GM23338 (cell line): ENCODE results near the gene PLEKHA7.

ENCODE experiments used
- CREB1 ChIP-seq: fragments of 250-450 bp; sonication (Bioruptor Pico); IDR thresholded peaks from 2 replicates; pipeline ENCODE4 v1.5.0; 2020; ENCODE audit warnings: low read depth, mild to moderate bottlenecking, moderate library complexity
- CTCF ChIP-seq, 2 experiments: fragments of 200-600 bp in 1 of 2; sonication (generic) in 1 of 2; conservative IDR thresholded peaks; 2 replicates each; pipeline versions ENCODE4 v1.5.1 to v1.6.1; 2016 to 2017; ENCODE audit warnings: antibody characterized with exemption in 2 of 2, low read depth in 2 of 2, mild to moderate bottlenecking in 2 of 2, moderate library complexity in 1 of 2
- EZH2 ChIP-seq: fragments of 200-600 bp; sonication (generic); IDR thresholded peaks from one replicate; pipeline ENCODE4 v1.8.0; 2017; ENCODE audit warnings: antibody characterized with exemption, mild to moderate bottlenecking, low read depth; ENCODE audit not compliant: unreplicated experiment
- EZH2phosphoT487 ChIP-seq: fragments of 200-600 bp; sonication (generic); IDR thresholded peaks from one replicate; pipeline ENCODE4 v1.8.1; 2018; ENCODE audit warnings: antibody characterized with exemption; ENCODE audit not compliant: unreplicated experiment
- JUNB ChIP-seq: IDR thresholded peaks from one replicate; pipeline ENCODE4 v1.6.1; 2016; ENCODE audit warnings: antibody characterized with exemption; ENCODE audit not compliant: unreplicated experiment
- POLR2AphosphoS5 ChIP-seq: IDR thresholded peaks from 2 replicates; pipeline ENCODE4 v1.6.1; 2016; ENCODE audit warnings: antibody characterized with exemption, low read depth
- STAT1 ChIP-seq: IDR thresholded peaks from one replicate; pipeline ENCODE4 v1.6.1; 2016; ENCODE audit warnings: antibody characterized with exemption; ENCODE audit not compliant: unreplicated experiment
- ZNF114 ChIP-seq: fragments of 250-450 bp; sonication (Bioruptor Pico); IDR thresholded peaks from 2 replicates; pipeline ENCODE4 v1.5.0; 2020; ENCODE audit warnings: mild to moderate bottlenecking, moderate library complexity
- ZNF331 ChIP-seq: fragments of 250-450 bp; sonication (Bioruptor Pico); IDR thresholded peaks from 2 replicates; pipeline ENCODE4 v1.5.0; 2020; ENCODE audit warnings: low read depth, mild to moderate bottlenecking, moderate library complexity
- TF ChIP-seq, protein P1 (sequence below): IDR thresholded peaks from one replicate; pipeline ENCODE4 v1.6.1; 2018; ENCODE audit warnings: antibody characterized with exemption; ENCODE audit not compliant: unreplicated experiment

GRCh38 chr11:17024924-17025323, 10.7 kb upstream of the PLEKHA7 start:
- no peak for TF ChIP-seq CTCF (conservative IDR thresholded peaks at IDR 0.05; ENCODE audit: low read depth in 2 of 2)
- TF ChIP-seq POLR2AphosphoS5: no peak
- no peak for TF ChIP-seq CREB1 (CRISPR knock-in tag)
- no peak for TF ChIP-seq STAT1
- no peak for TF ChIP-seq EZH2
- TF ChIP-seq EZH2phosphoT487: no peak
- no peak for TF ChIP-seq JUNB
- TF ChIP-seq ZNF114 (CRISPR knock-in tag): no peak
- no peak for TF ChIP-seq ZNF331 (CRISPR knock-in tag)
- TF ChIP-seq, protein P1, sequence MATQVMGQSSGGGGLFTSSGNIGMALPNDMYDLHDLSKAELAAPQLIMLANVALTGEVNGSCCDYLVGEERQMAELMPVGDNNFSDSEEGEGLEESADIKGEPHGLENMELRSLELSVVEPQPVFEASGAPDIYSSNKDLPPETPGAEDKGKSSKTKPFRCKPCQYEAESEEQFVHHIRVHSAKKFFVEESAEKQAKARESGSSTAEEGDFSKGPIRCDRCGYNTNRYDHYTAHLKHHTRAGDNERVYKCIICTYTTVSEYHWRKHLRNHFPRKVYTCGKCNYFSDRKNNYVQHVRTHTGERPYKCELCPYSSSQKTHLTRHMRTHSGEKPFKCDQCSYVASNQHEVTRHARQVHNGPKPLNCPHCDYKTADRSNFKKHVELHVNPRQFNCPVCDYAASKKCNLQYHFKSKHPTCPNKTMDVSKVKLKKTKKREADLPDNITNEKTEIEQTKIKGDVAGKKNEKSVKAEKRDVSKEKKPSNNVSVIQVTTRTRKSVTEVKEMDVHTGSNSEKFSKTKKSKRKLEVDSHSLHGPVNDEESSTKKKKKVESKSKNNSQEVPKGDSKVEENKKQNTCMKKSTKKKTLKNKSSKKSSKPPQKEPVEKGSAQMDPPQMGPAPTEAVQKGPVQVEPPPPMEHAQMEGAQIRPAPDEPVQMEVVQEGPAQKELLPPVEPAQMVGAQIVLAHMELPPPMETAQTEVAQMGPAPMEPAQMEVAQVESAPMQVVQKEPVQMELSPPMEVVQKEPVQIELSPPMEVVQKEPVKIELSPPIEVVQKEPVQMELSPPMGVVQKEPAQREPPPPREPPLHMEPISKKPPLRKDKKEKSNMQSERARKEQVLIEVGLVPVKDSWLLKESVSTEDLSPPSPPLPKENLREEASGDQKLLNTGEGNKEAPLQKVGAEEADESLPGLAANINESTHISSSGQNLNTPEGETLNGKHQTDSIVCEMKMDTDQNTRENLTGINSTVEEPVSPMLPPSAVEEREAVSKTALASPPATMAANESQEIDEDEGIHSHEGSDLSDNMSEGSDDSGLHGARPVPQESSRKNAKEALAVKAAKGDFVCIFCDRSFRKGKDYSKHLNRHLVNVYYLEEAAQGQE: no peak
